ENCODE results near the gene NRXN3.

Gene NRXN3

DNA sequence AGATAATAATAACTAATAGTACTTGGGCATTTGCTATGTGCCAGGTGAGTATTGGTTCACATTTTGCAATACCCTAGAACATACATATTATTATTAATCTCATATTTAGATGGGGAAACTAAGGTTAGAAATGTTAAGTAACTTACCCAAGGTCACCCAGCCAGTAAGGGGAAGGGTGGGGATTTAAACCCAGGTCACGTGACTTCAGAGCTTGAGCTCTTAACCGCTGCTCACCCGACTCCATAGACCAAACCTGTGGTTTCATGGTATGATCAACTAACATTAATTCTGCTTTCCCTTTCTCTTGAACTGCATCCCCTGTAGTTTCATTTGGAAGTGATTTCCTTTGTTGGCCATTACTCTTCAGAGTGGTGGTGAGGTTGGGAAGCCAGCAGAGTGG, 242.3 kb downstream of the NRXN3 start:
- no peak for TF ChIP-seq CTCF (IDR thresholded peaks at IDR 0.05)

GRCh38 chr14:78414172-78414571, 244.0 kb downstream of the NRXN3 start:
- no peak for TF ChIP-seq CTCF (IDR thresholded peaks at IDR 0.05)

DNA sequence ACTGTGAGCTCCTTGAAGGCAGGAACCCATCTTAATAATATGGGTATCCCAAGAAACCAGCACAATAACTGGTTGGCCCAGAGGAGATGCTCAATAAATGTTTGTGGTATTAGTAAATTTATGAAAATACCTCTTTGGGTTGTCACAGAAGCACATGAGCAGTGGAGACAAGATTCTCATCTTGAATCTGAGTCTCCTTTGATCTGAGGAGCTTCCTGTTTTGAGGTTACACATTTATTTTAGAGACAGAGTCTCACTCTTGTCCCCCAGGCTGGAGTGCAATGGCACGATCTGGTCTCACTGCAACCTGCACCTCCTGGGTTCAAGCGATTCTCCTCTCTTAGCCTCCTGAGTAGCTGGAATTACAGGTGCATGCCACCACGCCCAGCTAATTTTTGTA, 247.4 kb downstream of the NRXN3 start:
- TF ChIP-seq CTCF (IDR thresholded peaks at IDR 0.05) = no peak

DNA sequence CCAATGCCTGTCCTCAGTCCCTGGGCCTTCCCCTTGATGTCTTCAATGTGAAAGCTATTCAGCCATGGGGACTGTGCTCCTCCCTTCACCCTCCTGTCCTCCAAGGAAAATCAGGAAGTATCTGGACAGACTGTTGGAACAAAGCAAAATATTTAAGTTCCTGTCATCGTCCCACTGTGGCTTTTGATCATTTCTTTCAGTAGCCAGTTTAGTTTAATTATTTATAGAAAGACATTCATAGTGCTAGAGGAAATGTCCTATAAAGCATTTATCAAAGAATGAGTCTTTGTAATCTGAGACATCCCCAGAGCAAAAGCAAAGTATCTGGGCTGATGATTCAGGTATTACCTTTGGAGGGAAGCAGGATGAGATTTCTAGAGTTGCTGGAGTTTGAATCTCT, 254.1 kb downstream of the NRXN3 start:
- no peak for TF ChIP-seq CTCF (IDR thresholded peaks at IDR 0.05)

DNA sequence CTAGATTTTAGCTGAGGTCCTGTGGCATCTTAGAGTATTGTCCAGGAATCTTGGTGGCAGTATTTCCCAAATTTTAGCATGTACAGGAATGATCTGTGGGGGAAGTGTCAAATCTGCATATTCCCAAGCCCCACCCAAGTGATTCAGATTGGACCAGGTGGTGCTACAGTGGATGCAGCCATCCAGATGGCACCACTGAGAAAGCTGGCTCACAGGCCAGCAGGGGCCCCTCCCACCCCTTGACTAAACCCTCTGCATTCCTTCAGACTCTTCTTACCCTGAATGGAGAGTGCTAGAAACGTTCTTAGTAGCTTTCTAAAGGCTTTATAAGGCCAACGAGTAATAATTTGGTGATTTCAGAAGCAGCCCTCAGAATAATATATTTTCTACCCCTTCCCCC, 255.2 kb downstream of the NRXN3 start:
- no peak for TF ChIP-seq CTCF (IDR thresholded peaks at IDR 0.05)

- TF ChIP-seq CTCF (IDR thresholded peaks at IDR 0.05) = no peak
Observed at GRCh38 chr14:78425782-78426181, 255.6 kb downstream of the NRXN3 start.

DNA sequence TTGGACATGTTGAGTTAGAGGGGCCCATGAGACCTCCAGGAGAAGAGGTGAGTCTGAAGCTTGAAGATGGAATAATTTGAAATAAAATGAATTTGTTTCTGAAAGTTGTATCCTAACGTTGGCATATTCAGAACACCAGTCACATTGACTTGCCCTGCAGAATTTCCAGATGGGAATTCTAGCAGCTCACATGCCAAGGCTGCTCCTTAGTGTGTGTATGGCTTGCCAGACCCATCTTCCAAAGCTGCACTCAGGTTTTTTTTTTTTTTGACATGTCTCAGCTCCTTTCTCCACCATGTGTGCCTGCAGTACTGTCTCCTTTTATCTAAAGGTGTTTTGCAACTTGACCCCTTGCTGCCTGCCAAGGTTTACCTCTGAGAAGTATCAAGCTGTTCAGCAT, 261.9 kb downstream of the NRXN3 start:
- TF ChIP-seq CTCF (IDR thresholded peaks at IDR 0.05) = no peak

DNA sequence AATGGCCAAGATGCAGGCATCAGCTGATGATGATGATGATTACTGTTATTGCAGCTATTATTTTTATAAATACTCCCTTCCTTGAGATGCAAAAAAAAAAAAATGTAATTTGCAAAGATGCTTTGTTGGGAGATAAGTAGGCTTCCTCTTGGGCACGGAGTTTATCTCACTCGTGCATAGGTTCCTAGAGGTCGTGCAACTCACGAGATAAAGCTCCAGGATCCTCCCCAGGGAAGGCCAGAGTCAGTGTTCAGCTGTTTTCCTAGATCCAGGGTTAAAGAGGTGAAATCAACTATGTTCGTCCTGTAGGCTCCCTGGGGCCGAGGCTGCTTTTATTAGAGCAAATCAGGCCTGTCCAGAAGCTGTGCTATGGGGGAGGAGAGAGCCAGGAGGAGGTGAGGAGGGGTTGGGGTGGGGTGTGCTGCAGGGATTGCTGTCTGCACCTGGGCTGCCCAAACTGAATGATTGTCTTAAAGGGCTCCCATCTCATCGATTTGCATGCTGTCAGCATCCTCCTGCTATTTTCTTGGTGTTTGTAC, 270.3 kb downstream of the NRXN3 start:
- no peak for TF ChIP-seq CTCF (IDR thresholded peaks at IDR 0.05)

Measured in LNCAP (cell line).